ENCODE results near the gene GPC5. TPM values are rescaled to one million over a fixed set of nuclear protein-coding genes. Genes with fewer than 3 reads are reported as not detected.

GPC5 gene
- total and polyA plus RNA-seq, 2 of the 8 experiments (the other 6 are each of a cell fraction or from before 2014, with no cell fraction given) = 0.20 to 0.39 TPM

DNA sequence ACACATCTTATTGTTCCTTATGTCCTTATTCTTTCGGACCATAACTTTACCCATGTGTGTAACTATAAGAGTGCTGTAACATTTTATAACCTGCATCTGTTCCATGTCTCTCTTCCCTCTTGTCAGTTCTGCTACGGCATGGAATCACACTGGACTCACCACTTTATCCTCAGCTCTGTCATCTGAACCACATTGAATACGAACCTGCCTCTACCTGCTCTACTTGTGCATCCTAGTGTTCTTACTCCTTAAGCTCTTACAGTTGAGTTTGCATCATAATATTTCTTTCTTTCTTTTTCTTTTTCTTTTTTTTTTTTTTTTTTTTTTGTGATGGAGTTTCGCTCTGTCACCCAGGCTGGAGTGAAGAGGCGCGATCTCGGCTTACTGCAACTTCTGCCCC, 180.9 kb downstream of the GPC5 start:
- H4K20me1 ChIP-seq (replicated peaks in 1 of 2; ENCODE audit: control insufficient read depth in 1 of 2, insufficient read depth in 2 of 2, low read length in 2 of 2) = no peaks in the 10 kb centered on the region
- ChIA-PET CTCF (ENCODE audit: partially characterized antibody) (interaction anchor here (0.5 to 1.7 kb wide), 7 partner anchors 11 to 190 kb away, joined by 3 to 6 read pairs (median 3); no protein-coding TSS in a partner anchor), POLR2A (ENCODE audit: partially characterized antibody) (no interaction called here)
- no peaks in the 10 kb centered on the region for H3K23me2 ChIP-seq (ENCODE audit: low read depth, low read length)
- no peak overlapping the region for H3K56ac ChIP-seq (replicated peaks; ENCODE audit: insufficient read length, low read depth, low read length)
- H2BK15ac ChIP-seq (ENCODE audit: low read length) = no peak overlapping the region
- H3K27me3 ChIP-seq (replicated peaks in 1 of 4; ENCODE audit: control insufficient read depth in 3 of 4, extremely low read depth in 1 of 4, insufficient read depth in 3 of 4, low read length in 3 of 4) = no peaks in the 10 kb centered on the region
- no peak overlapping the region for H2BK12ac ChIP-seq (ENCODE audit: low read depth, low read length)
- H3K4ac ChIP-seq (replicated peaks; ENCODE audit: insufficient read length, low read depth, low read length) = no peak overlapping the region
- H4K5ac ChIP-seq (ENCODE audit: insufficient read length, low read depth, low read length) = no peak overlapping the region
- no peak overlapping the region for H2BK20ac ChIP-seq (ENCODE audit: low read length)
- no peak overlapping the region for H3K9ac ChIP-seq (replicated peaks in 1 of 4; ENCODE audit: extremely low read depth in 1 of 4, low read depth in 3 of 4, low read length in 3 of 4)
- no peak overlapping the region for H2AK5ac ChIP-seq (ENCODE audit: low read depth, low read length)
- H3K18ac ChIP-seq (ENCODE audit: extremely low read depth, low read length) = no peak overlapping the region
- H3K79me2 ChIP-seq (ENCODE audit: control insufficient read depth in 1 of 2, insufficient read depth in 2 of 2, low read length in 2 of 2) = no peaks in the 10 kb centered on the region
- H2AFZ ChIP-seq (ENCODE audit: low read length) = no peak overlapping the region
- H3K4me3 ChIP-seq (ENCODE audit: extremely low read depth in 1 of 4, insufficient read depth in 2 of 4, low read depth in 3 of 4, low read length in 4 of 4) = no peak overlapping the region
- H3K79me1 ChIP-seq (ENCODE audit: low read depth, low read length) = no peaks in the 10 kb centered on the region
- 84% methylated on average over 7 of the region's 7 CpGs; no CpG with 5 or more reads in 1 of the 2 experiments for WGBS, 2 experiments (ENCODE audit: extremely low coverage in 1 of 2, insufficient coverage in 1 of 2, insufficient read length in 1 of 2, insufficient replicate concordance in 2 of 2, low coverage in 1 of 2, low lambda C conversion rate in 2 of 2, missing lambda C conversion rate in 1 of 2)
- no peak overlapping the region for H3K14ac ChIP-seq (ENCODE audit: insufficient read length)
- H4K91ac ChIP-seq (replicated peaks; ENCODE audit: insufficient read length, low read length) = no peak overlapping the region
- H2BK120ac ChIP-seq (replicated peaks; ENCODE audit: low read depth, low read length) = no peak overlapping the region
- H4K8ac ChIP-seq (ENCODE audit: extremely low read depth, insufficient read depth, low read length) = no peak overlapping the region
- FAIRE-seq (no peak), DNase-seq (ENCODE audit: low read depth in 1 of 2, low spot score in 2 of 2) (no peak)
- H3K4me1 ChIP-seq (replicated peaks in 1 of 4; ENCODE audit: control insufficient read depth in 3 of 4, insufficient read depth in 4 of 4, low read length in 3 of 4) = no peaks in the 10 kb centered on the region
- no peaks in the 10 kb centered on the region for H3K9me3 ChIP-seq (ENCODE audit: insufficient read depth in 2 of 2, low read depth in 1 of 2, low read length in 1 of 2)
- no peak overlapping the region for H2BK5ac ChIP-seq (ENCODE audit: low read depth, low read length)
- no peaks in the 10 kb centered on the region for H3K36me3 ChIP-seq (ENCODE audit: control insufficient read depth in 2 of 4, insufficient read depth in 4 of 4, low read length in 3 of 4)
- no peak overlapping the region for H3K4me2 ChIP-seq (ENCODE audit: insufficient read depth in 1 of 2, low read depth in 2 of 2, low read length in 2 of 2)
- no peak overlapping the region for H3K23ac ChIP-seq (ENCODE audit: insufficient read length)
- no peak overlapping the region for H3K27ac ChIP-seq (ENCODE audit: low read depth, low read length)
- no peak for TF ChIP-seq TBP (IDR thresholded peaks at IDR 0.05; ENCODE audit: low read depth, low read length)

Measured in H1 (cell line).